SK-N-SH (cell line): ENCODE results near the gene AP1AR. TPM values are rescaled to one million over a fixed set of nuclear protein-coding genes. Genes with fewer than 3 reads are reported as not detected.

Source experiments
- CTCF ChIA-PET: fragments of 300-600, 350-600 bp; formaldehyde crosslinking; extraction: SDS; loops from one replicate; lab custom pipeline; 2021; lab: Yijun Ruan, JAX
- POLR2A ChIA-PET: fragments of 350-600 bp; sonication (Branson Sonifier 250); formaldehyde crosslinking; extraction: SDS; loops from one replicate; lab custom pipeline; 2020; ENCODE audit warnings: antibody characterized with exemption, inconsistent platforms; lab: Yijun Ruan, JAX
- DNase-seq: peaks from one replicate; pipeline ENCODE4 v3.0.0; 2012
- H2AFZ ChIP-seq: fragments of 200-600 bp; sonication (generic); 2 replicates; pipeline ENCODE4 v1.8.1; 2016; ENCODE audit warnings: antibody characterized with exemption, mild to moderate bottlenecking, low read depth
- H3F3A ChIP-seq: fragments of 200-600 bp; sonication (generic); replicated peaks from 2 replicates; pipeline ENCODE3; 2016; ENCODE audit warnings: antibody characterized with exemption, mild to moderate bottlenecking; ENCODE audit not compliant: insufficient read depth
- H3K27ac ChIP-seq, 2 experiments: fragments of 200-500 bp in 1 of 2; fragments of 200-600 bp in 1 of 2; sonication (Bioruptor generic) in 1 of 2; sonication (generic), shearing (Covaris generic) in 1 of 2; 2 replicates each; pipeline versions ENCODE4 v1.5.1 to v1.6.1; 2014 to 2016; ENCODE audit warnings: low read depth in 2 of 2, inconsistent platforms in 1 of 2, low read length in 1 of 2, mild to moderate bottlenecking in 1 of 2, mixed read lengths in 1 of 2
- H3K27me3 ChIP-seq: fragments of 200-600 bp; sonication (generic), shearing (Covaris generic); 2 replicates; pipeline ENCODE4 v1.6.1; 2016; ENCODE audit warnings: mixed run types; ENCODE audit not compliant: insufficient read depth
- H3K36me3 ChIP-seq, 2 experiments: fragments of 200-500 bp in 1 of 2; fragments of 200-600 bp in 1 of 2; sonication (Bioruptor generic) in 1 of 2; sonication (generic) in 1 of 2; replicated peaks in 1 of 2; 2 replicates each; pipeline versions ENCODE3 to v1.5.1; 2014 to 2016; ENCODE audit warnings: low read length in 1 of 2, mild to moderate bottlenecking in 1 of 2; ENCODE audit not compliant: insufficient read depth in 2 of 2, control insufficient read depth in 1 of 2
- H3K4me1 ChIP-seq, 2 experiments: fragments of 200-500 bp in 1 of 2; fragments of 200-600 bp in 1 of 2; sonication (Bioruptor generic) in 1 of 2; sonication (generic), shearing (Covaris generic) in 1 of 2; 2 replicates each; pipeline versions ENCODE4 v1.5.1 to v1.6.1; 2014 to 2016; ENCODE audit warnings: low read depth in 1 of 2, low read length in 1 of 2, mixed run types in 1 of 2; ENCODE audit not compliant: insufficient read depth in 2 of 2, control insufficient read depth in 1 of 2
- H3K4me2 ChIP-seq: fragments of 200-600 bp; sonication (generic), shearing (Covaris generic); 2 replicates; pipeline ENCODE4 v1.6.1; 2017; ENCODE audit warnings: mixed run types
- H3K4me3 ChIP-seq, 2 experiments: fragments of 200-500 bp in 1 of 2; fragments of 200-600 bp in 1 of 2; sonication (Bioruptor generic) in 1 of 2; sonication (generic), shearing (Covaris generic) in 1 of 2; 2 replicates each; pipeline versions ENCODE4 v1.5.1 to v1.8.1; 2014 to 2016; ENCODE audit warnings: low read depth in 2 of 2, inconsistent platforms in 1 of 2, low read length in 1 of 2, mild to moderate bottlenecking in 1 of 2, mixed read lengths in 1 of 2, moderate library complexity in 1 of 2
- H3K79me2 ChIP-seq: fragments of 200-600 bp; sonication (generic); 2 replicates; pipeline ENCODE4 v1.8.1; 2017; ENCODE audit warnings: mild to moderate bottlenecking; ENCODE audit not compliant: insufficient read depth
- H3K9ac ChIP-seq: fragments of 200-600 bp; sonication (generic); 2 replicates; pipeline ENCODE4 v1.6.1; 2017; ENCODE audit warnings: mixed run types
- H3K9me2 ChIP-seq: fragments of 200-600 bp; sonication (generic); 2 replicates; pipeline ENCODE4 v1.6.1; 2017; ENCODE audit warnings: mixed run types
- H3K9me3 ChIP-seq: fragments of 200-600 bp; sonication (generic); 2 replicates; pipeline ENCODE4 v1.6.1; 2017; ENCODE audit warnings: mixed run types, mild to moderate bottlenecking, moderate library complexity
- H4K20me1 ChIP-seq: fragments of 200-600 bp; sonication (generic); 2 replicates; pipeline ENCODE4 v1.6.1; 2017; ENCODE audit warnings: mild to moderate bottlenecking, mixed run types; ENCODE audit not compliant: insufficient read depth
- CHD2 ChIP-seq: fragments of 150-350 bp; IDR thresholded peaks from 2 replicates; pipeline ENCODE4 v1.6.1; 2018; ENCODE audit warnings: low read length; ENCODE audit not compliant: partially characterized antibody
- CTCF ChIP-seq: fragments of 200-600 bp; sonication (generic); IDR thresholded peaks from 2 replicates; pipeline ENCODE4 v1.6.1; 2017; ENCODE audit warnings: antibody characterized with exemption, mild to moderate bottlenecking, moderate library complexity
- ELF1 ChIP-seq: IDR thresholded peaks from 2 replicates; pipeline ENCODE4 v1.4.0; 2012
- EP300 ChIP-seq, 2 experiments: IDR thresholded peaks; 2 replicates each; pipeline versions ENCODE4 v1.4.0 to v1.6.1; 2012; ENCODE audit warnings: borderline replicate concordance in 1 of 2, low read depth in 1 of 2, low read length in 1 of 2
- EZH2phosphoT487 ChIP-seq: fragments of 200-600 bp; sonication (generic); IDR thresholded peaks from 2 replicates; pipeline ENCODE4 v1.6.1; 2017; ENCODE audit warnings: low read depth, mixed run types, mild to moderate bottlenecking, antibody characterized with exemption, moderate library complexity, borderline replicate concordance
- FOSL2 ChIP-seq: IDR thresholded peaks from 2 replicates; pipeline ENCODE4 v1.4.0; 2012; ENCODE audit warnings: low read depth, mild to moderate bottlenecking, moderate library complexity, borderline replicate concordance
- FOXJ3 ChIP-seq: sonication (generic); formaldehyde crosslinking; IDR thresholded peaks from 2 replicates; pipeline ENCODE4 v1.5.1; 2020; ENCODE audit warnings: mild to moderate bottlenecking, missing genetic modification reagents
- GABPA ChIP-seq: IDR thresholded peaks from 2 replicates; pipeline ENCODE4 v1.4.0; 2012; ENCODE audit warnings: low read depth, mild to moderate bottlenecking
- MAX ChIP-seq: IDR thresholded peaks from 2 replicates; pipeline ENCODE4 v1.4.0; 2012; ENCODE audit warnings: low read depth
- MXI1 ChIP-seq: IDR thresholded peaks from 2 replicates; pipeline ENCODE4 v1.6.1; 2012; ENCODE audit warnings: mild to moderate bottlenecking, low read depth, low read length, improper control_type of control experiment
- NRF1 ChIP-seq: IDR thresholded peaks from 2 replicates; pipeline ENCODE4 v1.6.1; 2012; ENCODE audit warnings: low read depth, mild to moderate bottlenecking, low read length
- RAD21 ChIP-seq: IDR thresholded peaks from 2 replicates; pipeline ENCODE4 v1.6.1; 2012; ENCODE audit warnings: mild to moderate bottlenecking, low read length
- RCOR1 ChIP-seq: fragments of 150-350 bp; IDR thresholded peaks from 2 replicates; pipeline ENCODE4 v1.6.1; 2017; ENCODE audit warnings: antibody characterized with exemption, low read length
- RFX5 ChIP-seq: IDR thresholded peaks from 2 replicates; pipeline ENCODE4 v1.6.1; 2012; ENCODE audit warnings: mild to moderate bottlenecking, improper control_type of control experiment, low read length
- RXRA ChIP-seq: IDR thresholded peaks from 2 replicates; pipeline ENCODE4 v1.4.0; 2012; ENCODE audit warnings: low read depth, mild to moderate bottlenecking, borderline replicate concordance
- SMC3 ChIP-seq: IDR thresholded peaks from 2 replicates; pipeline ENCODE4 v1.6.1; 2012; ENCODE audit warnings: low read depth, low read length, improper control_type of control experiment
- TCF12 ChIP-seq: IDR thresholded peaks from 2 replicates; pipeline ENCODE4 v1.4.0; 2012
- TEAD4 ChIP-seq: IDR thresholded peaks from 2 replicates; pipeline ENCODE4 v1.4.0; 2012; ENCODE audit warnings: mild to moderate bottlenecking, borderline replicate concordance; ENCODE audit not compliant: insufficient read depth
- USF1 ChIP-seq: IDR thresholded peaks from 2 replicates; pipeline ENCODE4 v1.4.0; 2012; ENCODE audit warnings: low read depth, borderline replicate concordance
- USF2 ChIP-seq: fragments of 150-350 bp; IDR thresholded peaks from 2 replicates; pipeline ENCODE4 v1.6.1; 2017; ENCODE audit warnings: antibody characterized with exemption, low read length, low read depth, borderline replicate concordance
- YY1 ChIP-seq: IDR thresholded peaks from 2 replicates; pipeline ENCODE4 v1.4.0; 2012; ENCODE audit warnings: low read depth, mild to moderate bottlenecking
- WGBS: methylation state at CpG from one replicate; pipeline ENCODE4 v1.1.6; 2017; ENCODE audit warnings: low lambda C conversion rate; 5-methylcytosine and 5-hydroxymethylcytosine counted together
- polyA plus RNA-seq, 3 experiments: library from polyadenylated mRNA; depleted of rRNA; stranded (reverse); fragments of >200 nt; gene quantifications; 2 replicates each; pipeline ENCODE4 v1.2.3, GENCODE V29; 2012

Gene AP1AR
- polyA plus RNA-seq, 1 of the 3 experiments (the other 2 are of a cell fraction), result 8.5 TPM

- no peaks in the 10 kb centered on the region for H4K20me1 ChIP-seq
- H3K9me2 ChIP-seq, result no peaks in the 10 kb centered on the region
- H2AFZ ChIP-seq, result no peak overlapping the region
- H3K27me3 ChIP-seq, result no peaks in the 10 kb centered on the region
- no peaks in the 10 kb centered on the region for H3K79me2 ChIP-seq
- H3K27ac ChIP-seq, result no peak overlapping the region
- ChIA-PET CTCF (no interaction called here), POLR2A (no interaction called here)
- DNase-seq, result no peak
- TF ChIP-seq RXRA (no peak), RCOR1 (no peak), NRF1 (no peak), SMC3 (no peak), EZH2phosphoT487 (no peak), MAX (no peak), RAD21 (no peak), YY1 (no peak), MXI1 (no peak), GABPA (no peak), CTCF (no peak), USF2 (no peak)
- 27% methylated on average over 1 of the region's 1 CpG for WGBS
- H3K9ac ChIP-seq, result no peak overlapping the region
- no peaks in the 10 kb centered on the region for H3F3A ChIP-seq
- H3K36me3 ChIP-seq, result no peaks in the 10 kb centered on the region
- no peak overlapping the region for H3K4me2 ChIP-seq
- H3K4me1 ChIP-seq, result no peaks in the 10 kb centered on the region; a peak in 1 of 4 replicates
- H3K4me3 ChIP-seq, result no peak overlapping the region
- no peaks in the 10 kb centered on the region for H3K9me3 ChIP-seq
Measured at GRCh38 chr4:112210777-112211176, 20.8 kb upstream of the AP1AR start.

- Histone ChIP-seq H3K9me2 (no peaks in the 10 kb centered on the region), H3K4me2 (no peak overlapping the region), H4K20me1 (no peaks in the 10 kb centered on the region), H3K9ac (no peak overlapping the region), H3K27ac (no peak overlapping the region), H2AFZ (no peak overlapping the region), H3K4me1 (no peaks in the 10 kb centered on the region; a peak in 1 of 4 replicates), H3K27me3 (no peaks in the 10 kb centered on the region), H3K9me3 (no peaks in the 10 kb centered on the region), H3F3A (no peaks in the 10 kb centered on the region), H3K4me3 (no peak overlapping the region), H3K79me2 (no peaks in the 10 kb centered on the region), H3K36me3 (no peaks in the 10 kb centered on the region)
- CTCF ChIA-PET, result interaction anchor here (1.0 to 2.1 kb wide), 6 partner anchors 20 to 391 kb away, joined by 3 to 24 read pairs (median 6); partner anchors contain the start of gene AP1AR
- 93% methylated on average over 2 of the region's 2 CpGs for WGBS
- POLR2A ChIA-PET, result no interaction called here
- DNase-seq, result no peak
- TF ChIP-seq RXRA, result no peak
- no peak for TF ChIP-seq FOSL2
- no peak for TF ChIP-seq EP300 (IDR thresholded peaks at IDR 0.05; ENCODE audit: borderline replicate concordance in 1 of 2, low read depth in 1 of 2, low read length in 1 of 2)
- TF ChIP-seq RFX5, result no peak
- TF ChIP-seq RCOR1, result no peak
- no peak for TF ChIP-seq CTCF
- TF ChIP-seq RAD21, result no peak
- no peak for TF ChIP-seq CHD2
- no peak for TF ChIP-seq YY1
- no peak for TF ChIP-seq ELF1
- TF ChIP-seq MXI1, result no peak
- TF ChIP-seq EZH2phosphoT487, result no peak
- TF ChIP-seq FOXJ3 (CRISPR knock-in tag), result no peak
- TF ChIP-seq USF1, result no peak
- TF ChIP-seq TEAD4, result no peak
- TF ChIP-seq GABPA, result no peak
- TF ChIP-seq USF2, result no peak
- TF ChIP-seq TCF12, result no peak
Measured at GRCh38 chr4:112213091-112213490, 18.5 kb upstream of the AP1AR start.
